ENCODE measurements around the gene CAB39.

CAB39 gene

GRCh38 chr2:230777721-230778120, 65.1 kb downstream of the CAB39 start:
- TF ChIP-seq, protein P1, sequence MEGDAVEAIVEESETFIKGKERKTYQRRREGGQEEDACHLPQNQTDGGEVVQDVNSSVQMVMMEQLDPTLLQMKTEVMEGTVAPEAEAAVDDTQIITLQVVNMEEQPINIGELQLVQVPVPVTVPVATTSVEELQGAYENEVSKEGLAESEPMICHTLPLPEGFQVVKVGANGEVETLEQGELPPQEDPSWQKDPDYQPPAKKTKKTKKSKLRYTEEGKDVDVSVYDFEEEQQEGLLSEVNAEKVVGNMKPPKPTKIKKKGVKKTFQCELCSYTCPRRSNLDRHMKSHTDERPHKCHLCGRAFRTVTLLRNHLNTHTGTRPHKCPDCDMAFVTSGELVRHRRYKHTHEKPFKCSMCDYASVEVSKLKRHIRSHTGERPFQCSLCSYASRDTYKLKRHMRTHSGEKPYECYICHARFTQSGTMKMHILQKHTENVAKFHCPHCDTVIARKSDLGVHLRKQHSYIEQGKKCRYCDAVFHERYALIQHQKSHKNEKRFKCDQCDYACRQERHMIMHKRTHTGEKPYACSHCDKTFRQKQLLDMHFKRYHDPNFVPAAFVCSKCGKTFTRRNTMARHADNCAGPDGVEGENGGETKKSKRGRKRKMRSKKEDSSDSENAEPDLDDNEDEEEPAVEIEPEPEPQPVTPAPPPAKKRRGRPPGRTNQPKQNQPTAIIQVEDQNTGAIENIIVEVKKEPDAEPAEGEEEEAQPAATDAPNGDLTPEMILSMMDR (IDR thresholded peaks at IDR 0.05; ENCODE audit: low read length, missing control alignments), result no peak
- peak; percentile 63 for DNase-seq (ENCODE audit: low read depth)
- H3K4me3 ChIP-seq (replicated peaks; ENCODE audit: low read depth, low read length), result no peak overlapping the region

DNA sequence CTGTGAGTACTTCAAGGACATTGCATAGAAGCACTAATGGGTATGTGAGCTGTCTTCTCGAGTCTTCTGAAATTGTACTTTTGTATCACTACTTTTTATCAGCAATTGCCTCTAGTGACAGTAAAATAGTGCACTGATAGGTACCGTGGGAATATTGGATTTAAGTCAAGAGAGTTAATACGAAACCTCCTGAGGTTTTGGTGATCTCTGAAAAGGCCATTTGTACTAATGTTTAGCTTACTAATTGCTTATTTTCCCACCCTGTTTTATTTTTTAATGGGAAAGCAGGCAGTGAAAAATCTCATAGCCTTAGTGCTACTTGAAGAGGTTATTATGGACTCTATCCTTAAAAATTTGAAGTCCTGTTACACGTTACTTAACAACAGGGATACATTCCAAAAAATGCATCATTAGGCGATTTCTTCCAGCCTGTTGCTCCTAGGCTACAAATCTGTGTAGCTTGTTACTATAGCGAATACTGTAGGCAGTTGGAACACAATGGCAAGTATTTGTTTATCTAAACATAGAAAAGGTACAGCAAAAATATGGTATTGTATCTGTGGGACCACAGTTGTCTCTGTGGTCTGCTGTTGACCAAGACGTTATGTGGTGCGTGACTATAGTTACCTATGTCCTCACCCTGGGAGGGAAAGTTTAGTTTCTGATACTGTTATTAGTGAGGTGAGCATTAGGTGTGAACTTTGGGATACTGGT, 65.9 kb downstream of the CAB39 start:
- DNase-seq (ENCODE audit: low read depth), result peak; percentile 59
- TF ChIP-seq, protein P1 (IDR thresholded peaks at IDR 0.05; ENCODE audit: low read length, missing control alignments), result no peak
- no peak overlapping the region for H3K4me3 ChIP-seq (replicated peaks; ENCODE audit: low read depth, low read length)

DNA sequence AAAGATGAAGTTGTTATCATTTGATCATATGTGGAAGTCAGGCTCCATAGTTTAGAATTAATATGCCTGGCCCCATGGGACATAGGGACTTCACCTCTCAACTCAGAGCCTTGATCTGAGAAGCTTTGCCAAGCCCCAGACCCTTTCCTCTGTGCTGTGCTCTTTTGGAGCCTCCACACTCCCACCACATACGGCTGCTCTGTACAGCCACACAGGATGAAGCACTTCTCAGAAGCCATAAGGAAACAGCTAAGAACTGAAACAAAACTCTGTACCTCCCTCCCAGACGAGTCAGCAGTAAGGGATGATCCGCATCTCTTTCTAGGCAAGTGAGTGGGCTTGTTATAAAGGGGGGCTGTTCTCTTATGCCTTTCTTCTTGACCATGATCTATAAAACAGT, 66.5 kb downstream of the CAB39 start:
- H3K4me3 ChIP-seq (replicated peaks; ENCODE audit: low read depth, low read length), result no peak overlapping the region
- no peak for DNase-seq (ENCODE audit: low read depth)
- TF ChIP-seq, protein P1 (IDR thresholded peaks at IDR 0.05; ENCODE audit: low read length, missing control alignments), result no peak

GRCh38 chr2:230779607-230780006, 67.0 kb downstream of the CAB39 start:
- TF ChIP-seq, protein P1 (IDR thresholded peaks at IDR 0.05; ENCODE audit: low read length, missing control alignments), result no peak
- no peak for DNase-seq (ENCODE audit: low read depth)
- no peak overlapping the region for H3K4me3 ChIP-seq (replicated peaks; ENCODE audit: low read depth, low read length)

DNA sequence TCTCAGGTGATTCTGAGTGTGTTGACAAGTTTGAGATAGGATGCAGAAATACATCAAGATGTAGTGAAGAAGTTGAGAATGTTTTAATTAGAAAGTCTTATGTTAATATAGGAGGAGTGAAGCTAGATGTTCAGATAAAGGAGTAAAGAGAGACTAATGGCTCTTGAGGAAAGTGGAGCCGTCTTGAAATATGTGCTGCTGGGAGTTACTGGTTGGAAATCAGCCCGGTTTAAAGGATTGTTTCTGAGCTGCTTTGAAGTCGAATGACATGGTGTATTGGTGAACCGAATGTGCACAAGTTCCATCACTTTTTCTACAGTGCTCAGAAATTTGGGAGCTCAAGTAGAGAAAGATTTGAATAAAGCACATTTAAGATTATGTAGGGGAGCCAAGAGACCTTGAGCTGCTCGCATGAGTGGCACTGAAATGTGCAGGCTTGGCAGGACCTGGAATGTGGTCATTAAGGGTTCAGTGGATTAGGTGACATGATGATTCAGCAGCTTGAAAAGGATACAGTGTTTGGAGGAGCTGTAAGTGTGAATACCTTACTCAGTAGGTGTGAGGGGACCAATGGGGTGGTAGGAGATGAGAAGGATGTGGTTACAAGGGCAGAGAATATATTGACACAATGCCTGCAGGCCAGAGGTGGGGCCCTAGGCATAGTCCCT, 68.6 kb downstream of the CAB39 start:
- peak; percentile 21 for DNase-seq (ENCODE audit: low read depth)
- H3K4me3 ChIP-seq (replicated peaks; ENCODE audit: low read depth, low read length), result no peak overlapping the region
- TF ChIP-seq, protein P1 (IDR thresholded peaks at IDR 0.05; ENCODE audit: low read length, missing control alignments), result no peak

GRCh38 chr2:230783101-230783500, 70.5 kb downstream of the CAB39 start:
- TF ChIP-seq, protein P1 (IDR thresholded peaks at IDR 0.05; ENCODE audit: low read length, missing control alignments), result no peak
- no peak overlapping the region for H3K4me3 ChIP-seq (replicated peaks; ENCODE audit: low read depth, low read length)
- no peak for DNase-seq (ENCODE audit: low read depth)

Measured in fibroblast of pulmonary artery (primary cell).